NCI-H187 (cell line): ENCODE measurements around the gene MTOR.
"Not testable (repeated sequence)": the region's sequence is repeated elsewhere in the genome, so short reads cannot be mapped to it uniquely, and the experiment has no call there.

Source experiments
- DNase-seq, 2 experiments: peaks; one replicate each; lab custom pipeline; 2025; lab: John Stamatoyannopoulos, UW

Gene MTOR

DNA sequence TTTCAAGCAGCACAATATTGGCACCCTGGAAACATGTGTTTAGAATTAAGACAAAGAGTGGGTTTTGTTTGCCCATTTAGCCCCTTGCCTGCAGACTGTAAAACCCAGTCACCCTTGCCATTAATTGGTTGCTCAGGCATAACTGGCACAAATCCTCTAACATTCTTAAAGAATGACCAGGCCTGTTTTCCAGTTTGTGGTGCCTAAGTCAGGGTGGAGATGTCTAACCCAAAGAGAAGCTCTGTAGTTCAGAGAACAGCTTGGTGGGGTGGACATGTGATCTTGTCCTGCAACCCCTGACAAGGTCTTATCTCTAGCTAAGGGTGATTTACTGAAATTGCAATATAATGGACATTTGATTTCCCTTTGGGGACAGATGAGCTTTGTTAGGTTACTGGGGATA is 82.0 kb downstream of the MTOR start:
- no peak for DNase-seq

DNA sequence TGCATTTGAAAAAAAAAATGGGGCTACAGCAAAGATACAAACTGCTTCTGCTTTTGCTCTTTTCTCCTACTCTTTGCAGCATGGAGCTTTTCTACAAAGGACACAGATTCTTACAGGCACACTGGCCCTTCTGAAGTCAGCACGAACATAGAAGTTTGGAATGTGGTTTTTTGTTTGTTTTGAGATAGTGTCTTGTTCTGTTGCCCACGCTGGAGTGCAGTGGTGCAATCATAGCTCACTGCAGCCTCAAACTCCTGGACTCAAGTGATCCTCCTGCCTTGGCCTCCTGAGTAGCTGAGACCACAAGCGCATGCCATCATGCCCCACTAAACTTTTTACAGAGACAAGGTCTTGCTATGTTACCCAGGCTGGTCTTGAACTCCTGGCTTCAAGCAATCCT is 82.6 kb downstream of the MTOR start:
- not testable (repeated sequence) for DNase-seq

DNA sequence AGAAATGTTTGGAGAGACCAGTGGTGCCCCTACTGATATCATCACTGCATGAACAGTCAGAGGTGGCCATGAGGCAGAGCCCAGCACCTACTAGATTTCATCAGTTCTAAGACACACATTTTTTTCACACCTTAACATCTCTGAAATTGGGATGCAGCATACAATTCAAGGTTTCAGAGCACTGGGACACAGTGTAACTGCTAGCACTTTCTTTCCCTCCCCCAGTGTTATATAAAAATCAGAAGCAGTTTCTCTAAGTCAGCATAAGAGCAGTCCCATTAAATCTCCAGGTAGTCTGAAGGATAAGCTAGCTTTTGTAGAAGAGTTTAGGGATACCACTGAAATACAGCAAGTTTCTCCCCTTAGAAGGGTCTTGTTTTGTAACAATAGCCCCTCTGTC is 83.2 kb downstream of the MTOR start:
- no peak for DNase-seq

DNA sequence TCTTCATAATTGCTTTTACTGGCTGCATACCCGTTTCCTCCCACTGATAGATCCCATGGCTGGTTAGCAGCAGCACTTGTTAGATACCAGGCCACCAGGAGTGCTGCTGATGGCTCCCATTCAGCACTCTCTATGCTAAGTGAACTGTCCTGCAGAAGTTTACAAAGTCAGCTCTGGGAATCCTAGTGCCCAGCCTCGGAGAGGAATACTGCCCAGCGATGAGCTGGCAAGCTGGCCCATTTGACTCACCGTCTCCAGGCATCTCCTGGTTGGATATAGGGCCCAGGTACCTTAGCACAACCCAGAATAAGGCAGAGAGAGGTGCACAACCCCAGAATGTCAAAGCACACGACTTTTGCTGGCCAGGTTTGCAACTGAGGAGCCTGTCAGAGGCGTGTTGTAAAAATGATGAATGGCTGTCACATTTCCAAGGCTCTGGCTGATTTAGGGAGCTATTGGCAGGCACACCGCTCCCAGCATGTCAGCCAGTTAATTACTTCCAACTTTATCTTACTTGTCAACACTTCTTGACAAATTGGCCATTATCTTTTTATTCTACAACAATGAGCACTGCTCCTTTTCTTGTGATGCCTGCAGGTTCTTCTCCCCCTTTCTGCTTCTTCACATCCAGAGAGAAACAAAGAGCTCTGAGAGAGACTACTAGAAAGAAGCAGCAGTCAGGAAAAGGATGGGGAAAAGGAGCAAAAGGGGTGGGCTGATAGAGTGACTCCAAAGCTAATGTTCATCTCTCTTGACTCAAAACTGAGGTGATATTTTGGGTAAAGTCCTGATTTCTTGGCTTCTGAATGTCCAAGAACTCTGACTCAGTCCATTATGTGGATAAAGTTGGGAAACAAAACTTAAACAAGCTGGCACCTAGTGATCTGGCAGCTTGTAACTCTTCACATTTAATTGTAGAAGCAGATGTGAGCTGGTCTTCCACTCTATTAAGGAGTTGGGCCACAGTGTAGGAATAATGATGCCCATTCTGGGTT is 84.0 kb downstream of the MTOR start:
- DNase-seq, result no peak

DNA sequence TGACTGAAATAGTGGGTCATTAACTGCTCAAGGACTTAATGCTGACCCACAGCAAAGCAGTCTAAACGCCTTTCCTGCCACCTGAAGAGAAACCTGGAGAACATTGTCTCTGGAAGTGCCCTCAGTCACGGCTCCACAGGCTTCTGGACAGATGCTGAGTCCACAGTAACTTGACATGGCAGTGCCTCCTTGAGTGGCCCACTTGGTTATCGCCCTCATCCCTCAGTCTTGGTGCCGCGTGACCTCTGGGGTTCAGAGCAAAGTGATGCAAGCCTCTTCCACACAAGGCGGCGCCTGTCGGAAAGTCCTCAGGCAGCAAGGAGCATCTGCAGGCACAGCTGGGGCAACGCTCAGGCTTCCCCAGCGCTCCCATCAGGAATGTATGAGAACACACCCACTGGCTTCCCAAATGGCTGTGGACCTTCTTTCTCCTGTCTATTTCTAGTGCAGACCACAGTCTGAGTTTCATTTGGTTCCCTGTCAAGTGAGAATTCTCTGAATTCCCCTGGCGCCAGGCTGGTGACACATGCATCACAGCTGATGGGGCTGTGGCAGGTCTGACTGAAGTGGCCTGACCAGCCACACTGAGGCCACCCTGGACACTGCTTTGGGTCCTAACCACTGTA is 86.2 kb downstream of the MTOR start:
- no peak for DNase-seq

DNA sequence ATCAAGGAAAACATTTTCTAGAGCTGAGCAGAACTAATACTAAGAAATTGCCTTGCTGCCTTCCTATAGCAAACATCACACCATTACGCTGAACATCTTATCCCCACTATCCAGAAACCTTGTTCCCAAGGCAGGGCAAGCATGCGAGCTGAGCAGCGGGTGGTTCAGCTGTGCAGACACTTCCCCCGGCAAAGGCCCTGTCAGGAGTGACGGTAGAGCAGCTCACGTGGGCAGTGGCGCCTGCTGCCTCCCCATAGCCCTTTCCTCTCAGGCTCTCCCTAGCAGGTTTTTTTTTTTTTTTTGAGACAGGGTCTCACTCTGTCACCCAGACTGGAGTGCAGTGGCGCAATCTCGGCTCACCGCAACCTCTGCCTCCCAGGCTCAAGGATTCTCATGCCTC is 86.9 kb downstream of the MTOR start:
- DNase-seq, result no peak

DNA sequence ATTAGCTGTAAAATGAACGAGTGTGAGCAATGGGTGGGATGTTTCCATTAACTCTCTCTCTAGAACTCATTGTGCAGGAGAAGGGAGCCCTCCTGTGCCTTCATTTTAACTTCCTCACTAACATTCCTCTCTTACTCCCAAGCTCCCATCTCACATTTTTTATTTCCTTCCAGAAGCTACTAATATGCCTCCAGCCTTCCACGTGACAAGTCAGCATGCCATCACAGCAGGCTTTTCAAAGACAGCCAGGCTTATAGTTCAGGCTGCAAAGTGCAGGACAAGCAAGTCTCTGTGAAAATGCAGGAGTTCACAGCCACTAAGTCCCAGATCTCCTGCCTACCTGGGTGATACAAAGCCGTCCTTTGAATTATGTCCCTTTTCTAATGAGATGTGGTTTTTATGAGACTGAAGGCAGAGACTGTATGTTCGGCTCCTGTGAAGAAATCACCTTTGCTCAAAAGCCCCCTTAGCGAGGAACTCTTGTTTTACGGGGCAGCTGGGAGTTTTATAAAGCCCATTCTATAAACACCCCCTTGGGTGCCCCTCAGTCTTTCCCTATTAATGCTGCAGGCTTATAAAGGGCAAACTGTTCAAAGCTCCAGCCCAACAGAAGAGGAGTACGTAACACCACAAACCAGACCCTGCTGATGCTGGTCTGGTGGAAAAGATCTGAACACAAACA is 87.9 kb downstream of the MTOR start:
- no peak for DNase-seq

DNA sequence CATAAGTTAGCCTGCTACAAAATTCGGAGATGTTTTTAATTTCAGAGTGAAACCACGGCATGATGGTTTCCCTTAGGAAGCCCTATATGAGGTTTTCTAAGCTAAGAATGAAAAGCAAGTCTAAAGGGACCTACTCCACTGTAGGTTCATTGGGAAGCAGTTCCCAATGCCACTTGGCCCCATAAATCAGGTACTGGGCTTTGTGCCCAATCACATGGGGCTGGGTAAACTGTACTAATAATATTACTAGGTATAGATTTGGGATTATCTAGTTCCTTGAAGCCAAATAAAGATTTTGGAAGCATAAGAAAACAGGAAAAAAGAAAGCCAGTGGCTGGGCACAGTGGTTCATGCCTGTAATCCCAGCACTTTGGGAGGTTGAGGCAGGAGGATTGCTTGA is 92.2 kb downstream of the MTOR start:
- DNase-seq, result no peak

DNA sequence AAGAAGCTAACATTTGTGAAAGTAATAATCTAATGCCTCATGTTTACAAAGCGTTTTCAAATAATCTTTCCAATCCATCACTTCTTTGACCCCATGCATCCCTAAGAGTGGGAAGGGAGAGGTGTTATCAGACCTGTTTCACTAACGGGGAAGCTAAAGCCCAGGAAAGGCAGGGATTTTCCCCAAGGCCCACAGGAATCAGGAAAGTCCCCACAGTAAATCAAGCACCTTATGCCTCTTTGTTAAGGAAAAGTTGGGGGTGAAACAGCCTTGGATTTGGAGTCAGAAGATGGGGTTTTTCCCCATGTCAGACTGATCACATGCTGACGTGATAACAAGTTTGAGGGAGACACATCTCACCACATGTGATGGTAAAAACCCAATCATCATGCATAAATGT is 93.1 kb downstream of the MTOR start:
- no peak for DNase-seq

DNA sequence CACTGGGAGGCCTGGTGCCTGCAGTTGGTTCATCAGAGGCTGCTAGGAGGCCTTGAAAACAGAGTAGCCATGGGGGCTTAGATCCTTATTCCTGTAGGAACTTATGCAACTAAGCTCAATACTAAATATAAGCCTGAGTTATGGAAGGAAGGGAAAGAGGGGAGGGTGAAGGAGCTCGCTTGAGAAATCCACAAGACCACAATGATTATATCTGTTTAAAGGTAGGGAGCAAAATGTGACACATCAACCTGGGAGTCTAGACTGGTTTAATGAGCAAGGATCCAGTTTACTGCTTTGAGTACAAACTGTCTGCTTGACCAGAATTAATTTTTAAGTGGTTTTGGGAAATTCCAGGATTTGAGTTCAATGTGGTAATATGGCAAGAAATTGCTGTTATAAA is 93.6 kb downstream of the MTOR start:
- DNase-seq, result no peak

DNA sequence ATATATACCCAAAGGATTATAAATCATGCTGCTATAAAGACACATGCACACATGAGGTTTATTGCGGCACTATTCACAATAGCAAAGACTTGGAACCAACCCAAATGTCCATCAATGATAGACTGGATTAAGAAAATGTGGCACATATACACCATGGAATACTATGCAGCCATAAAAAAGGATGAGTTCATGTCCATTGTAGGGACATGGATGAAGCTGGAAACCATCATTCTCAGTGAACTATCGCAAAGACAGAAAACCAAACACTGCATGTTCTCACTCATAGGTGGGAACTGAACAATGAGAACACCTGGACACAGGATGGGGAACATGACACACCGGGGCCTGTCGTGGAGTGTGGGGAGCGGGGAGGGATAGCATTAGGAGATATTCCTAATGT is 95.6 kb downstream of the MTOR start:
- not testable (repeated sequence) for DNase-seq

DNA sequence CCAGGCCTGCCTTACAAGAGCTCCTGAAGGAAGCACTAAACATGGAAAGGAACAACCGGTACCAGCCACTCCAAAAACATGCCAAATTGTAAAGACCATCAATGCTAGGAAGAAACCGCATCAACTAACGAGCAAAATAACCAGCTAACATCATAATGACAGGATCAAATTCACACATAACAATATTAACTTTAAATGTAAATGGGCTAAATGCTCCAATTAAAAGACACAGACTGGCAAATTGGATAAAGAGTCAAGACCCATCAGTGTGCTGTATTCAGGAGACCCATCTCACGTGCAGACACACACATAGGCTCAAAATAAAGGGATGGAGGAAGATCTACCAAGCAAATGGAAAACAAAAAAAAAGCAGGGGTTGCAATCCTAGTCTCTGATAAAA is 99.6 kb downstream of the MTOR start:
- not testable (repeated sequence) for DNase-seq

DNA sequence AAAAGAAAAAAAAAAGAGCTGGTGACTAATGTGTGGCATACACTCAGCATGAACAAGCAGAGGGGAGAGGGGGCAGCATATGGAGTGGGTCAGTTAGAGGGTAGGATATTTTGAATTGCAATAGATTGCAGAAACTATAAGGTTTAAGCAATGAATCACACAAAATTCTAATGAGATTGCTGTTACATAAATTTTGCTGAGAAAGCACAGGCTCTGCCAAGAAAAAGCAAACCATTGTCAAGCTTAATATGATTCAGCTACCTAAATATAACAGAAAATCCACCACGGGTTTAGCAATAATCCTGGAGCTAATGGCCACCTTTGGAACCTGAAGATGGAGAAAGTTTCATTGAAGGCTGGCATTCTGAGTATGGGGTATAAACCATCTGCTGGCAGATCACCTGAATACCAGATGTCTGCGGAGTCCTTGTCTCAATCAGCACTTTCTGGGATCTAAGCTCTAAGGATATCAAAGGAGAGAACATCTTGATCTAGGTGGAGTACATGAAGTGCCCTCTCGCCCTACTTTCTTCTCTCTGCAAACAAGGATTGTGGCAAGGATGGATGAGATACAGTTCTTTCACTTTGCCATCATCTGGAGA is 103.5 kb downstream of the MTOR start:
- DNase-seq, result no peak

DNA sequence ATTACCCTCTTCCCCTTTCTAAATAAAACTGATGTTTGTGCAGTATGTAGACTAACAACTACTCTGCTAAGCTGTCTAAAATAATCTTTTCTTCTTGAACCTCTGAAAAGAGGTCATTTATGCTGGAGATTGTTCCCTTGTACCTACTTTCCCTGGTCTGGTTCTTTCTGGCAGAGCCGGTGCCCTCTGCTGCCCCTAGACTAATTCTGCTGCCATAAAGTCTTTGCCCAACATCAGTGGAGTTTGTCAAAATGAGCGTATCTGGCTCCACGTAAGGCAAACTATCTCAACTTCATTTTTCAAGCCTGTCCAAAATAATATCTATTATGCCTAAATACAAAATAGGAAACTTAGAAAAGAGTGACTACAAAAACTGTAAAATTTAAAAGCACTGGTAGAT is 104.1 kb downstream of the MTOR start:
- DNase-seq, result no peak

DNA sequence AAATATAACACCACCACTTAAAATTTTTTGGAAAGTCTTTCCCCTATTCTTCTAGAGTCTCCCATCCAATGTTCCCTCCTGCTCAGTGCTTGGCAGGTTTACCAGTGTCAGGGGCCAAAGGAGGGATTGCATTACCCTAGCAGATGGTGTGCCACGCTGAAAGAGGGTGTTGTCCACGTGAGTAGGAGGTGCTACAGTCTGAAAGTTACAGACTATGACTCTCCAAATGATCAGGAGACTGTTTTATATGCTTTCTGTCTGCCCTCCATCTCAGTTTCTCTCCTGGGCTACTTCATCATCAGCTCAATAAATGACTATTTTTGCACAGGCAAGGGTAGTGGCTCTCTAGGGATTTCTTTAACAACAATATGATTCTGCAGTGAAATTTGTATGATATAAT is 104.5 kb downstream of the MTOR start:
- DNase-seq, result no peak

DNA sequence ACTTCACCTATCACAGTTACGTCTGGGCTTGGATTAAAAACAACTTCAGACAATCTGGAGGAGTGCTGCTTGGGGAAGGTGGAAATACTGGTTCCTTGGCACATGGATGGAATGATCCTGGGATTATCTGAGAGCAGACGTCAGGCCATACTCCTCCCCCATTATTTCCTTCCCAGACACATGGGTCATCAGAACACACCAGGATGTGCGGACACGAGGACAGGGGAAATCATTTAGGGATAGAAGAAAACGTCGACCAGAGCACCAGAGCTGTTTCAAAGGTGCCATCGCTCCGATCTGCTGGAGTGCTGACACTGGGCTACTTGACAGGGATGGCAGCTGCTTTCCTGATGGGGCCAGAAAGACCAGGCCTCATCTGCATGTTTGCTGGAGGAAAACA is 105.0 kb downstream of the MTOR start:
- no peak for DNase-seq

DNA sequence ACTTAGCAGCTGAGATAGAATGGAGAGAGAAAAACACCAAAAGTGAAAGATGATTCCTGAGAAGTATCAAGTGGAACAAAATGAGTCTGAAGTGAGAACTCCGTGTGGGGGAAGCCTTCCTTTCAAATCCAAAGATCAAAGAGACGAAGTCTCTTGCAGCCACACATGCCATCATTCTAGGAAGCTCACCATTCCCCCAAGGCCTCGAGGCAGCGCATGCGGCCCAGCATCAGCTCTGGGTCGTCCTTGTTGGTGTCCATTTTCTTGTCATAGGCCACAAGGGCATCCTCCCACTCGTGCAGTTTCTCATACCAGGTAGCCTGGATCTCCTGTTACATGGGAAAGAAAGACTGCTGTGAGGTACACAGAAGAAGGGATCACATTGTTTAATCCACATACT is 105.4 kb downstream of the MTOR start:
- DNase-seq, result no peak

DNA sequence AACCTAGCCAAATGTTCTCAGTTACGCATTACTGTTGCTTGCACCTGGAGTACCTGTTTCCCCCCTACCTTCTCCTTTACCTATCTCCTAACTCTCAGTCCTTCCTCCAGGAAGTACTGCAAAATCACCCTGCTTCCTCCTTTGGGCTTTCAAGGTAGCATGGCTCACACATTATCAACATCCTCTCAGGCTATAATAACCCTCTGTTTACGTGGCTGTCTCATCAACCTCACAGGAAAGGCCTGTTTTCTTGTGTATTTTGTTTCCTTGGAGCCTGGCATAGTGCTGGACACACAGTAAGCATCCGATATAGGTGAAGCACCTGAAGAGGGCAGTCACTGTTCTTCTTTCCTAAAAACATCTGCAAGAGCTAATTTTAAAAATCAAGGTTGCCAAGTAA is 105.9 kb downstream of the MTOR start:
- DNase-seq, result no peak

DNA sequence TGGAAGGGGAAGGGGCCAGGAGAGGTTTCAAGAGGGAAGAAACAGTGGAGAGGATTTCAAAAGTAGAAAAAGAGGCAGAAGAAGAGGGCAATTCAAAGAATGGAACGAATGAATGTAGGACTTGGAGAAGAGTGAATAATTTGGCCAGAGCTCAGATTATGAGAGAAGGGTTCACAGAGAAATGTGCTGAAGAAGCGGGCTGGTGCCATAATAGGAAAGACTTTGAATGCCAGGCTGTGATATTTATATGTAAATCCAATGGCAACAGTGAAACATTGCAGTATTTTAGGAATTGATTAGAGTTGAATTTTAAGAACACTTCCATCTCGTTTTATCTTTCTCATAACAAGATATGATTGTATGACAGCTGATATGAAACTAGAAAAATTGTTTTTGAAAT is 109.2 kb downstream of the MTOR start:
- no peak for DNase-seq

DNA sequence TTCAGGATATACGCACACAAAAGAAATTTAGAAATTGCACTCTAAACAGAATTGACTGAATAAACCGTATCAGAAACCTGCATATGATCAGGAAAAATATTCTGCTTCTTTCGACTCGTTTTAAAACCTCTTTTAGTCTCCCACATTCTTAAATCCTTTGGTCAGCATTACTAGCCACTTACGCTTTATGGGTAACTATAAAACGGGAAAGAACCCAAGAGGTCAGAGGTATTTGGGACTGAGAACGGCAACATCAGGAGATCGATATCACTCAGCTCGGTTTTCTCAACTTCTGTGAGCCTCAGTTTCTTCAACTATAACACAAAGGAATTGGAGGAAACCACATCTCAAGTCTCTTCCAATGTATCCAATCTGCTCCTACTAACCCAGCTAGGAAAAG is 109.6 kb downstream of the MTOR start:
- no peak for DNase-seq

DNA sequence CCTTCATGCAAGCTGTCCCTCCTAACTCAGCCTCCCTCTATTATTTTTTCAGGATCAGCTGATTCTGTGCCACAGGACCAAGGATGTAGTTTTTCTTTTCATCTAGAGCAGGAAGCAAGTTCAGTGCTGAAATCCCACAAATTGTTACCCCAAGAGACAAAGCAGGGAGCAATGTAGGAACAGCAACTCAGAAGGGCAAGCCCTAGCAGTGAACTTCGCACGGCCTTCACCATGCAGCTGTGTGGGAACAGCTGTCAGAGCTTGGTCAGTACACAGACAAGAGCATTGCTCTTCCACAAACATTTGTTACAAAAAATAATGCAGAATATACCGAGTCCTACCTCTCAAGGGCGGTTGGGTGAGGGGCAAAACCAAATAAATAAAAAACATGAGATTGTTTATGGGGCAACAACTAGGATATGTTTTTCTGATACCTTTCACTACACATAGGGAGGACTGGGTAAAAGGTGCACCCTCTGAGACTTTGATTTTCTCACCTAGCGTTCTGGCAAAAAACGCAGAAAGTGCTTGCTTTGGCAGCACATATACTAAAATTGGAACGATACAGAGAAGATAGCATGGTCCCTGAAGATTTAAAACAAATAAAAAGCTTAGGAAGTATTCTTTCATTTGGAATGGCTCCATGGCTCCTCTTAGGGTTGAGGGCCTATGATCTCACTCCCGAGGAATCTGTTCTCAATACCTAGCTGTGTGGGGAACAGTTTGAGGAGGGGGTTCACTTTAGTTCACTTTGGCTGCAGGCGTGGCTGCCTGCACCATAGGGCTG is 110.3 kb downstream of the MTOR start:
- DNase-seq, result no peak

DNA sequence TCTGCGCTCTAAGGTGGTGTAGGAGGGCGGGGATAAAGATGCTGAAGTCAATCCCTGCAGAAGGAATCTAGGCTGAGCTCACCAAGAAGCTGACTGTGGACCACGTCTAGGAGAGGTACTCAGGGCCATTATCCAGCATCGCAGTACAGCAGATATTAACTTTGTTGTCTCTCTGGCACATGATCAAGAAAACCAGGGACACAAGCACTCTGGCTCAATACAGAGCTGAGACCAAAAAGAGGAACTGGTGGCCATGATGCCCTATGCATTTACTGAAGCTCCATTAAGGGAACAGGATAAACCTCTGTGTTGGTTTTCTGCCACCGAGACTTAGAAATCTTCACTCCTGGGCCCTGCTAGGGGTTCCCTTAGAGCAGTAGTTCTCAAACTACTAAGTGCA is 111.2 kb downstream of the MTOR start:
- no peak for DNase-seq
